WERI-Rb-1 (cell line): Measurements from ENCODE around the gene CTCFL.

Source experiments
- DNase-seq: peaks from one replicate; pipeline ENCODE4 v3.0.0-alpha.2; 2020
- H3K27ac ChIP-seq: fragments of 250-450 bp; sonication (Bioruptor Pico); 2 replicates; pipeline ENCODE4 v1.5.1; 2020; ENCODE audit warnings: mild to moderate bottlenecking, moderate library complexity
- H3K27me3 ChIP-seq: fragments of 250-450 bp; sonication (Bioruptor Pico); 2 replicates; pipeline ENCODE4 v1.5.1; 2021; ENCODE audit warnings: mild to moderate bottlenecking, low read depth, moderate library complexity; ENCODE audit not compliant: insufficient read depth, severe bottlenecking
- H3K36me3 ChIP-seq: fragments of 250-450 bp; sonication (Bioruptor Pico); 2 replicates; pipeline ENCODE4 v1.5.1; 2020; ENCODE audit warnings: mild to moderate bottlenecking, moderate library complexity
- H3K4me3 ChIP-seq: 2 replicates; pipeline ENCODE4 v1.5.1; 2011; ENCODE audit warnings: low read depth, mild to moderate bottlenecking, control low read depth, low read length
- H3K9me3 ChIP-seq: fragments of 250-450 bp; sonication (Bioruptor Pico); 2 replicates; pipeline ENCODE4 v1.5.1; 2021; ENCODE audit warnings: mild to moderate bottlenecking, moderate library complexity; ENCODE audit not compliant: severe bottlenecking
- CTCF ChIP-seq: IDR thresholded peaks from 2 replicates; pipeline ENCODE4 v1.5.1; 2011; ENCODE audit warnings: low read depth, mild to moderate bottlenecking, control low read depth, inconsistent platforms, low read length

CTCFL gene

GRCh38 chr20:57561356-57562279 is 36.7 kb upstream of the CTCFL start:
- TF ChIP-seq CTCF = no peak
- DNase-seq = no peak
- Histone ChIP-seq H3K27ac (no peak overlapping the region), H3K27me3 (no peaks in the 10 kb centered on the region), H3K9me3 (no peaks in the 10 kb centered on the region), H3K4me3 (no peak overlapping the region), H3K36me3 (no peaks in the 10 kb centered on the region)

GRCh38 chr20:57560554-57561355 is 35.8 kb upstream of the CTCFL start, which contains the start of gene PCK1:
Gene PCK1, plus strand, starts transcription at chr20:57561110. Its CDS starts 302 bp downstream, at chr20:57561412.
- no peaks in the 10 kb centered on the region for H3K36me3 ChIP-seq
- no peak within 1 kb of the TSS; the same call in 1 of the 2 replicates for H3K27ac ChIP-seq
- no peaks in the 10 kb centered on the region for H3K27me3 ChIP-seq
- H3K4me3 ChIP-seq = no peak within 1 kb of the TSS
- DNase-seq = no peak
- no peaks in the 10 kb centered on the region for H3K9me3 ChIP-seq
- no peak for TF ChIP-seq CTCF

GRCh38 chr20:57559658-57560553 is 35.0 kb upstream of the CTCFL start:
- TF ChIP-seq CTCF = no peak
- peak; percentile 86 for DNase-seq
- H3K27me3 ChIP-seq = no peaks in the 10 kb centered on the region
- H3K4me3 ChIP-seq = peak overlapping the region; percentile 22
- H3K36me3 ChIP-seq = no peaks in the 10 kb centered on the region
- H3K9me3 ChIP-seq = no peaks in the 10 kb centered on the region
- H3K27ac ChIP-seq = no peak overlapping the region; the same call in 1 of the 2 replicates

GRCh38 chr20:57559289-57559634 is 34.3 kb upstream of the CTCFL start:
- Histone ChIP-seq H3K9me3 (no peaks in the 10 kb centered on the region), H3K27ac (no peak overlapping the region), H3K4me3 (peak overlapping the region; percentile 22), H3K36me3 (no peaks in the 10 kb centered on the region), H3K27me3 (no peaks in the 10 kb centered on the region)
- no peak for DNase-seq
- TF ChIP-seq CTCF = no peak

GRCh38 chr20:57558614-57559288 is 33.8 kb upstream of the CTCFL start:
- H3K9me3 ChIP-seq = no peaks in the 10 kb centered on the region
- no peaks in the 10 kb centered on the region for H3K27me3 ChIP-seq
- DNase-seq = no peak
- no peak for TF ChIP-seq CTCF
- H3K36me3 ChIP-seq = no peaks in the 10 kb centered on the region
- peak overlapping the region; percentile 22; the same call in 1 of the 2 replicates for H3K4me3 ChIP-seq
- H3K27ac ChIP-seq = no peak overlapping the region
